ENCODE data around the gene TSPAN10. TPM values are rescaled to one million over a fixed set of nuclear protein-coding genes. Genes with fewer than 3 reads are reported as not detected.

Gene TSPAN10
- total RNA-seq, 2 experiments from 2014 or later: 0.19 to 0.26 TPM

DNA sequence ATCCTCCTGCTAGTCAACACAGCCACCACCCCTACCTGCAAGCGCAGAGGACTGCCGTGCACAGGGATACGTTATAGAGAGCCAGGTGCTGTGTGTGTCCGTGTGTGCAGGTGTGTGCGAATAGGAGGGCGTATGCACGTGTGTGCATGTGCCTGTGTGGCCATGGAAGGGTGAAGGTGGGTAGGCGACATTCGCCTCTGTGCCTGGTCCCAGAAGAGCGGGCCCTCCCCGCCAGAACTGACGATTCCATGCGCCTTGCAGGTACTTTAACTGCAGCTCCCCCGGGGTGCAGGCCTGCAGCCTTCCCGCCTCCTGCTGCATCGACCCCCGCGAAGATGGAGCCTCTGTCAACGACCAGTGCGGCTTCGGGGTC lies 10.6 kb downstream of the TSPAN10 start:
- DNase-seq: no peak
- Mint-ChIP-seq H3K27me3 (peaks cover 23% of the 10 kb centered on the region), H3K36me3 (no peaks in the 10 kb centered on the region), H3K4me3 (no peak overlapping the region), H3K4me1 (peaks cover 2% of the 10 kb centered on the region), H3K9me3 (no peaks in the 10 kb centered on the region), H3K27ac (no peak overlapping the region)

DNA sequence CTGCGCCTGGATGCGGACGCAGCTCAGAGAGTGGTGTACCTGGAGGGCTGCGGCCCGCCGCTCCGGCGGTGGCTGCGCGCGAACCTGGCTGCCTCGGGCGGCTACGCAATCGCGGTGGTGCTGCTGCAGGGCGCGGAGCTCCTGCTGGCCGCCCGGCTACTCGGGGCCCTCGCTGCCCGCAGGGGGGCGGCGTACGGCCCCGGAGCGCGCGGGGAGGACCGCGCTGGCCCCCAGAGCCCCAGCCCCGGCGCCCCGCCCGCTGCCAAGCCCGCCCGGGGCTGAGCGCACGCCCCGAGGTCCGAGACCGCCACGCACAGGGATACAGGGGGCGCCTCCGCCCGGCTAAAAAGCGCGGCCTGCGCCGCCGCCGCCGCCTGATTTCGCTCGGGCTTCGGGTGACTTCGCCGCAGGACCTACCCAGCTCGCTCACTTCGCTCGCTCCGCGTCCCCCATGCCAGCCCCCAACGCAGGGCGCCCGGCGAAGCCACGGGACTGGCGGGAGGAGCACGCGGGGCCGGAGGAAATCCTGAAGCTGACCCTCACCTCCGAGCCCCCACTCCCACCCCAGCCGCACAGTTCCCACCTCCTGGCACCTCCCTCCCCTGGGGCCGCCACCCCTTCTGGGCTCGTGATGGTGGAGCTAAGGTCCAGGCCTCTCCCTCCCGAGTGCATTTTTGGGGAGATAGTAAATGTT lies 11.2 kb downstream of the TSPAN10 start:
- Mint-ChIP-seq H3K4me1 (peaks cover 2% of the 10 kb centered on the region), H3K36me3 (no peaks in the 10 kb centered on the region), H3K4me3 (no peak overlapping the region), H3K9me3 (no peaks in the 10 kb centered on the region), H3K27ac (no peak overlapping the region), H3K27me3 (peaks cover 23% of the 10 kb centered on the region)
- DNase-seq: no peak

DNA sequence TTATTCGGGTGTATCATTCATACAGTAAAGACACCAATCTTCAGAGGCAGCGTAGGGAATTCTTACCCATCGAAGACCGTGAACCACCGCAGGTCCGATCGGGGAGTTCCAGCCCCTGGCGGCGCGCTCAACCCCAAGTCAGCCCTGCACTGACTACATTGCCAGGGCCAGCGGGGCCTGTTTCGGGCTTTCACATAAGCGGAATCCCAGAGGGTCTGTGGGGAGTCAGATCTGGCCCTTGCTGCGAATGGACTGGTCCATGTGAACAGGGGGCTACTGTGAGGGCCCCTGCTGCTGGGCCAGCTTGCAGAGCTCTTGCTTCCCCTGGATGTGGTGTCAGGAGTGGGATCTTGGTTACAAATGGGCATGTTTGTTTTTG lies 11.7 kb downstream of the TSPAN10 start:
- no peak overlapping the region for H3K4me3 Mint-ChIP-seq
- H3K9me3 Mint-ChIP-seq: no peaks in the 10 kb centered on the region
- H3K27me3 Mint-ChIP-seq: peaks cover 26% of the 10 kb centered on the region
- H3K36me3 Mint-ChIP-seq: no peaks in the 10 kb centered on the region
- H3K27ac Mint-ChIP-seq: no peak overlapping the region
- DNase-seq: no peak
- H3K4me1 Mint-ChIP-seq: peaks cover 7% of the 10 kb centered on the region

DNA sequence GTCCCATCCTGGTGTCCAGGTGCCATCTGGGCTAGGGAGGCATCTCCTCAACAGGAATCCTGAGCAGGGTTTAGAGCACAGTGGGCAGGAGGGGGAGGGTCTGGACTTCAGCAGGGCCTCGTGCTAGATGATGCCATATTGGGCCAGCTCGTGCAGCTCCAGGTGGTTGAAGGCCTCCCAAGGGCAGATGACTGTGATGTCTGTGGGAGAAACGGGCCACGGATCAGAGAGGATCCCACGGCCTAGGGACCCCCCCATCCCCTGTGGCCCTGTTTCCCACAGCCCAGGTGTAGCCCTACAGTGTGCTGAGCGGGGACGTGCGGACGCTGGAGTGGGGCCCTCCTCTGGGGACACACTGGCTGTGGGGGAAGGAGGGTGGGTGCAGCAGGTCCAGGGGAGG lies 14.0 kb downstream of the TSPAN10 start:
- Mint-ChIP-seq H3K4me3 (no peak overlapping the region), H3K36me3 (no peaks in the 10 kb centered on the region), H3K27ac (no peak overlapping the region), H3K27me3 (peaks cover 26% of the 10 kb centered on the region), H3K4me1 (peaks cover 9% of the 10 kb centered on the region), H3K9me3 (no peaks in the 10 kb centered on the region)
- DNase-seq: no peak

DNA sequence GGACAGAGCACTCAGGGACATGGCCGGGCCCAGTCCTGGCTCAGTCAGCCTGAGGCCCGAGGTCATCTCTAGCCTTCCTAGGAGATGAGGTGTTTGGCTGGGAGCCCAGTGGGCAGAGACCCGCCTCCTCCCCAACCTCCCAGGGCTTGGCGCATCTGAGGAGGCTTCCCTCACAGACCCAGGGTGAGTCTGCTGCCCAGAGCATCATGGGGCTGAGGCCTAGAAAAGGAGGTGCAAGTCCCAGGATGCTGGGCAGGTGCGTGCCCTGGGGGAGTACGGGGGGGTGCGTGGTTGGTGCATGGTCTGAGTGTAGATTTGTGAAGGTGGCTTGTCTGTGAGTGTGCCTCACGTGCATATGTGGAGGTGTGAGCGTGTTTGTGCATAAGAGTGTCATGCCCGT lies 14.7 kb downstream of the TSPAN10 start:
- Mint-ChIP-seq H3K27ac (no peak overlapping the region), H3K4me3 (peak overlapping the region; percentile 5), H3K36me3 (no peaks in the 10 kb centered on the region), H3K27me3 (peaks cover 26% of the 10 kb centered on the region), H3K4me1 (peaks cover 9% of the 10 kb centered on the region), H3K9me3 (no peaks in the 10 kb centered on the region)
- no peak for DNase-seq

DNA sequence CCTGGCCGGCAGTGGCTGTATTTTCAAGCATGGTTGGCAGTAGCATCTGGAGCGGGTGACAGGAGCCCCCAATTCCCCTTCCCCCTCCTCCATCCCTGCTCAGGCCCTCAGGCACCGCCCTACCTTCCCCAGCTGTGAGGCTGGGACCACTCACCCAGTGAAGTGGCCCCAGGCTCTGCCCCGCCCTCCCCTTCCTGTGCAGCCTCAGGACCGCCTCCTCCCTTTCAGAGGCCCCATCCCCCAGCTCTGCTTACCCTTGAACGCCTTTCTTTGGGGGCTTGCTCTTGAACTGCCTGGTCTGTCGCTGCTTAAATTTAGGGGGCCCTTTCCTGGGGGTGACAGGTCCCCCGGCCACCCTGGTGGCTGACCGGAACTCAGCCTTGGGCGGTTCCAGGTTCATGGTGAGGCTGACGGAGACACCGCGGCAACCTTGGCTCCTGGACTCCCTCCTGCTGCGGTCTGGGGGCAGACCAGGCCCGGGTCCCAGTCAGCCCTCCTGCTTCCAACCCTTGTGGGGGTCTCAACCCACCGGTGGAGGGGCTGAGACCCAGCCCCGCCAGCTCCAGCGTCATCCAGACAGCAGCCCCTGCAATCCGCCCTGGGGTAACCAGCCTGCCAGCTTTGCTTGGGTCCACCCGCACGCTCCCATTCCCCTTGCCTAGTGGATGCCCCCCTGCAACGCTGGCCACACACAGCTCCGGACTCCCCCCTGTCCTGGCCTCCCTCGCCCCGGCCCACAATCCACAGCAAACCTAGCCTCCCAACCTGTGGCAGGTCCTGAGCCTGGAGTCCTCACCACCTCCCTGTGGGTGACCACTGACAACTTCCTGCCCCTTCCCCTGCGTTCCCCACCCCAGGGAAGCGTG lies 16.1 kb downstream of the TSPAN10 start:
- peak overlapping the region; percentile 83 for H3K4me3 Mint-ChIP-seq
- no peaks in the 10 kb centered on the region for H3K36me3 Mint-ChIP-seq
- peak overlapping the region; percentile 69 for H3K27ac Mint-ChIP-seq
- peaks cover 18% of the 10 kb centered on the region for H3K27me3 Mint-ChIP-seq
- peaks cover 13% of the 10 kb centered on the region for H3K4me1 Mint-ChIP-seq
- peak; percentile 39 for DNase-seq
- H3K9me3 Mint-ChIP-seq: no peaks in the 10 kb centered on the region

DNA sequence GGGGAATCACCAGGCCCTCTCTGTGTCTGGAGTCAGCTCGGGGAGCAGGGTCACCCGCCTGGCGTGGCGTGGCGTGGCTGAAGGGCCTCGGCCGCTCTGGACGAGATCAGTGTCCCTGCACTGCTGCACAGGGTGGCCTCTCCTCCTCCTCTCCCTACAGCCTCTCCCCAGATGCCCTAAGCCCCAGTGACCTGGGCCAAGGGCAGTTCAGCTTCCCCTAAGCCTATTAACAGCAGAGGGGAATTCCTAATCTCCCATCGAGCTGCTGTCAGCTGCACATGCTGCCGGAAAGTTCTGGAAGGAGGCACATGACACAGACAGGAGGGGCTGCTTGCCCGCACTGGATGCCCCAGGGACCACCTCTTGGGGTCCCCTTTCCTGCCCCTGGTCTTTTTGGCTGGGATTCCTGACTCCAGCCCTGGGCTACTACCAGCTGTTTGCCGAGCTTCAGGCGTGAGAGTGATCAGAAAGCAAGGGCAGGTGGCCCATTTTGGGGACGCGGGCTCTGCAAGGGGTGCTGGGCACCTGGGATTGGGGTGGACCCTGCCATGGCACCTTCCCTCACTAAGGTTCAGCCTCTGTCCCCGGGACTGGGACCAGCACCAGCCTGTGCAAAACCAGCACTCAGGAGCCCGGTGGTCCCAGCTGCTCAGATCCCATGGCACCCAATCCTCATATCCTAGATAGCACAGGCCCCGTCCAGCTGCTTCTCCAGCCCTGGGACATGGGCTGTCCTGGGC lies 18.6 kb downstream of the TSPAN10 start:
- H3K36me3 Mint-ChIP-seq: no peaks in the 10 kb centered on the region
- no peaks in the 10 kb centered on the region for H3K9me3 Mint-ChIP-seq
- H3K27me3 Mint-ChIP-seq: peaks cover 4% of the 10 kb centered on the region
- no peak overlapping the region for H3K27ac Mint-ChIP-seq
- H3K4me1 Mint-ChIP-seq: peaks cover 13% of the 10 kb centered on the region
- no peak for DNase-seq
- no peak overlapping the region for H3K4me3 Mint-ChIP-seq

DNA sequence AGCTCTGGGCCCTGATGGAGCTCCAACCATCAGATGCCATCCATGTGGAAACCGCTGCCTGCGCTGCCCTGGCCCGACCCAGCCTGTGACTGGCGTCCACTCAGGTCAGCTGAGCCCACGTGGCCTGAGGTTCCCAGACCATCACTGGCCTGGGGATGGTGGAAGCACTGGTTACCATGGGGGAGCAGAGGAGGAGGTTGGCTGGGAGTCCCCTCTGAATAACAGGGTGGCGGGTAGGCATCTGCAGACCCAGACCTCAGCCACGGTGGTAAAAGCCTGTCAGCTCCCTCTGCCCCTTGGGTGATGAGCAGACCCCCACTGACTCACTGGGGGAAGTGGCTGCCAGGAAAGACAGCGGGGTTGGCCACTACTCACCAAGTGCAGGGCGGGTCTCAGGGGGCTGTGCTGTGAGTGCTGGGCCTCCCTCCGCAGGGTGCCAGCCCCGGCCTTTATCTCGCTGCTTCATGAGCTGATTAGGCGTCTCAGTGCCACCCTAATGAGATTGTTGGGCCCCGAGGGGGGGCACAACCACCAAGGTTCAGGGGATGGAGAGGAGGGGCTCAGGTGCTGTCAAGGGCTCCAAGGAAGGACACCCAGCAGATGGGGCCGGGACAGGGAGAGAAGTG lies 19.2 kb downstream of the TSPAN10 start, which contains the start of gene PDE6G:
Gene PDE6G (minus strand): TSS at position 425 of the 626 bp plus-strand sequence. CDS start 3,237 bp downstream, outside the sequence.
- Mint-ChIP-seq H3K4me3 (no peak within 1 kb of the TSS), H3K27ac (no peak within 1 kb of the TSS), H3K36me3 (no peaks in the 10 kb centered on the region), H3K27me3 (peaks cover 4% of the 10 kb centered on the region), H3K9me3 (no peaks in the 10 kb centered on the region), H3K4me1 (peaks cover 13% of the 10 kb centered on the region)
- no peak for DNase-seq

DNA sequence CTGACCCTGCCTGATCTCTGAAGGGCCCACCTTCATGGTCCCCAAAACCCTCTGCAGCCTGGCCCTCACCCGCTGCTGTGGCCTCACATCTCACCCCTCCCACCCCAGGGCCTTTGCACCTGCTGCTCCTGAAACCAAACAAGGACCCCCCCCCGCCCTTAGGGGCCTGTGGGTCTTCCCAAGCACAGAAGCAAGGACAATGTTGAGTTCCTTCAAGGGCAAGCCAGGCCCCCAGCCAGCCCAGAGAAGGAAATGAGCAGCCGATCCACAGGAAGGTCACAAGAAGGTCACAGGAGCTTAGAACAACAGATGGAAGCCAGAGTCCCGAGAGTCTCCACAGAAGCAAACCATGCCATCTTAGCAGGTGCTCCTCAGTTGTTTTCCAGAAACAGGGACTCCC lies 19.8 kb downstream of the TSPAN10 start:
- no peaks in the 10 kb centered on the region for H3K9me3 Mint-ChIP-seq
- H3K27me3 Mint-ChIP-seq: peaks cover 4% of the 10 kb centered on the region
- no peak overlapping the region for H3K27ac Mint-ChIP-seq
- no peak for DNase-seq
- H3K4me1 Mint-ChIP-seq: peaks cover 12% of the 10 kb centered on the region
- H3K4me3 Mint-ChIP-seq: no peak overlapping the region
- no peaks in the 10 kb centered on the region for H3K36me3 Mint-ChIP-seq

DNA sequence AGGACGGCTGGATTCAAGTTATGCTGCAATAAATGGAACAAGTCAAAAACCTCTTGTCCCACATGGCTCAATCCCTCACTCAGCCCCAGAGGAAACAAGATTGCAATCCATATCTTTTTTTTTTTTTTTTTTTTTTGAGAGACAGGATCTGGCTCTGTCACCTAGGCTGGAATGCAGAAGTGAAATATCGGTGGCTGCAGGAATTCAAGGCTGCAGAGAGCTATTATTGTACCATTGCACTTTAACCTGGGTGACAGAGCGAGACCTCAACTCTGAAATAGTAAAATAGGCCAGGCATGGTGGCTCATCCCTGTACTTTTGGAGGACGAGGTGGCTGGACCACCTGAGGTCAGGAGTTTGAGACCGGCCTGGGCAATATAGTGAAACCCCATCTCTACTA lies 22.0 kb downstream of the TSPAN10 start:
- H3K4me3 Mint-ChIP-seq: no peak overlapping the region
- no peak for DNase-seq
- H3K9me3 Mint-ChIP-seq: no peaks in the 10 kb centered on the region
- H3K27ac Mint-ChIP-seq: no peak overlapping the region
- peaks cover under 1% of the 10 kb centered on the region for H3K36me3 Mint-ChIP-seq
- H3K27me3 Mint-ChIP-seq: no peaks in the 10 kb centered on the region
- H3K4me1 Mint-ChIP-seq: peaks cover 15% of the 10 kb centered on the region

DNA sequence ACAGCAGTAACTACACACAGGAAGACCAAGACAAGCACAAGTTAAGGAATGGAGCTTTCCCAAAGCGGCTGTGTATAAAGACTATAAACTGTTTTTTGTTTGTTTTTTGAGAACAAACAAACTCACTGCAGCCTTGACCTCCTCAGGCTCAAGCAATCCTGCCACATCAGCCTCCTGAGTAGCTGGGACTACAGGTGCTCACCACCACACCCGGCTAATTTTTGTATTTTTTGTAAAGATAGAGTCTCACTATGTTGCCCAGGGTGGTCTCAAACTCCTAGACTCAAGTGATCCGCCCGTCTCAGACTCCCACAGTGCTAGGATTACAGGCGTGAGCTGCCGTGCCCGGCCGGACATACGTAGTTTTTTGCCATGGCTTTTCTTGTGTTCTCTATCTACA lies 23.4 kb downstream of the TSPAN10 start:
- no peaks in the 10 kb centered on the region for H3K9me3 Mint-ChIP-seq
- peaks cover 15% of the 10 kb centered on the region for H3K36me3 Mint-ChIP-seq
- no peak for DNase-seq
- H3K27me3 Mint-ChIP-seq: no peaks in the 10 kb centered on the region
- H3K4me3 Mint-ChIP-seq: no peak overlapping the region
- no peak overlapping the region for H3K27ac Mint-ChIP-seq
- H3K4me1 Mint-ChIP-seq: peaks cover 25% of the 10 kb centered on the region

DNA sequence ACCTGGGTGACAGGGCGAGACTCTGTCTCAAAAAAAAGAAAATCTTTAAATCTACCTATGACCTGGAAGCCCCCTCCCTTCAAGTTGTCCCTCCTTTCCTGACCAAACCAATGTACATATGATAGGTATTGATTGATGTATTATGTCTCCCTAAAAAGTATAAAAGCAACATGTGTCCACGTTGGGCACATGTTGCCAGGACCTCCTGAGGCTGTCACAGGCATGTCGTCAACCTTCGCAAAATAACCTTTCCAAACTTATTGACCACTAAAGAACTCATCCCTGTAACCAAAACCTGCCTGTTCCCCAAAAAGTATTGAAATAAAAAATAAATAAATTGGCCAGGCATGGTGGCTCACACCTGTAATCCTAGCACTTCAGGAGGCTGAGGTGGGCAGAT lies 25.0 kb downstream of the TSPAN10 start:
- no peak overlapping the region for H3K4me3 Mint-ChIP-seq
- no peak overlapping the region for H3K27ac Mint-ChIP-seq
- no peaks in the 10 kb centered on the region for H3K9me3 Mint-ChIP-seq
- no peak for DNase-seq
- peaks cover 24% of the 10 kb centered on the region for H3K36me3 Mint-ChIP-seq
- H3K4me1 Mint-ChIP-seq: peaks cover 26% of the 10 kb centered on the region
- H3K27me3 Mint-ChIP-seq: no peaks in the 10 kb centered on the region

DNA sequence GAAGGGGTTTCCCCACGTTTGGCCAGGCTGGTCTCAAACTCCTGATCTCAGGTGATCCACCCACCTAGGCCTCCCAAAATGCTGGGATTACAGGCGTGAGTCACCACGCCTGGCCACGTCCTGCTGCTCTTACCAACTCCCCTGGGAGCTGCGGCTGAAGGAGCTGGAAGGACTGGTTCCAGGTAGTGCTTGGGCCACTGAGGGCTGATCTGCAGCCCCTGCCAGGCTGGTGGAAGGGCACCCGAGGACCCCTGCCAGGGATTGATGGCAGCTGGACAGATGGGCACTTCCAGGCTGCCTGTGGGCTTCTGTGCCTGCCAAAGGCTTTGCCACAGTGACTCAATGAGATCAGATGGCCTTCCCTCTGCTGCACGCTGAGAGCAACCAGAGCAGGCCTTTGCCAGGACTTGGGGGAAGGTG lies 27.1 kb downstream of the TSPAN10 start:
- DNase-seq: peak; percentile 25
- no peaks in the 10 kb centered on the region for H3K27me3 Mint-ChIP-seq
- no peaks in the 10 kb centered on the region for H3K9me3 Mint-ChIP-seq
- peaks cover 37% of the 10 kb centered on the region for H3K4me1 Mint-ChIP-seq
- H3K4me3 Mint-ChIP-seq: peak overlapping the region; percentile 14
- H3K27ac Mint-ChIP-seq: peak overlapping the region; percentile 99
- H3K36me3 Mint-ChIP-seq: peaks cover 42% of the 10 kb centered on the region

DNA sequence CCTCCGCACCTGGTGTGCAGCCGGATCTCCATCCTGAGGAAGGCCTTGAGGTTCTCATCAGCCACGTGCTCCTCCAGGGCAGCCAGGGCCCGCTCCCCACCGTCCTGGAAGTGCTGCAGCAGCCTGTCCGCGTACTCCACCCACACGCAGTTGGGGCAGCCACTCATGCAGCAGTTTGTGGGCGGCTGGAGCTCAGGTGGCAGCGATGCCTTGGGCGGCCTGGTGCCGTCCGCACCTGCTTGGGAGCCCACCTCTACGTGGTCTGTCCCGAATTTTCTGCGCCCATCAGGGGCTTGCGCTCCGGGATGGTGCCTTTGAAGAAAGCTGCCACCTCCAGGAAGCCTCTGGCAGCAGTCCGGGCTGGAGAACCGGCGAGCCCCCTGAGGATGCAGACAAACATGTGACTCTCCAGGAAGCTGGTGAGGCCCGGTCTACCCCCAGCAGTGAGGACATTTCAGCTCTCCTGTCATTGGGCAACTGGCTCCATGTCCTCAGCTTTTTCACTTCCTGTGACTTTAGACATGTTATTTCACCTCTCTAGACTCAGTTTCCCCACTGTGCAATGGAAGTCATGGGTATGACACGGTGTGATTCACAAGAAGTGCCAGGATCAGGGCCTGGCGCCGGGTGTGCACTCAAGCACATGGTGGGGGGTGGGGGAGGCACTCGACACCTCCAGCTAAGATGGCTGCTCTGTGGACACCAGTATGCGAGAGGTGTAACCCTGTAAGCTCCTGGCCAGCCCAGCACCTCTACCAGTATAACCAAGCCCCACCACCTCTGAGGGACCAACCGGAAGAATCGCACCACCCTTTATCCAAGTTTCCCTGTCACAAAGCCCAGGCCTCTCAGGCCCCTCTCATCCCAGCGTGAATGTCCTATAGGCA lies 28.5 kb downstream of the TSPAN10 start:
- peak overlapping the region; percentile 99 for H3K27ac Mint-ChIP-seq
- peak overlapping the region; percentile 98 for H3K4me3 Mint-ChIP-seq
- DNase-seq: peak; percentile 65
- no peaks in the 10 kb centered on the region for H3K27me3 Mint-ChIP-seq
- H3K36me3 Mint-ChIP-seq: peaks cover 51% of the 10 kb centered on the region
- H3K4me1 Mint-ChIP-seq: peaks cover 37% of the 10 kb centered on the region
- no peaks in the 10 kb centered on the region for H3K9me3 Mint-ChIP-seq

All from activated naive CD8-positive, alpha-beta T cell treated with anti-CD3 and anti-CD28 coated beads for 36 hours (primary cell).